Activated T-cell treated with anti-CD3 and anti-CD28 coated beads for 48 hours (primary cell): ENCODE data around the gene CYB561.

ENCODE experiments used
- DNase-seq: peaks from one replicate; pipeline ENCODE4 v3.0.0-alpha.2; 2020; ENCODE audit warnings: low read depth

The CYB561 gene

GRCh38 chr17:63445954-63446752, at the start of gene CYB561:
TSS of gene CYB561 (minus strand) at chr17:63446306. CDS start at chr17:63437547, 8,759 bp downstream.
- peak; percentile 70 for DNase-seq

GRCh38 chr17:63495491-63495890, 49.4 kb upstream of the CYB561 start:
- DNase-seq: no peak

GRCh38 chr17:63494300-63494928, 48.3 kb upstream of the CYB561 start:
- no peak for DNase-seq

- no peak for DNase-seq
Measured at GRCh38 chr17:63493411-63493810, 47.3 kb upstream of the CYB561 start.

- DNase-seq: no peak
Measured at GRCh38 chr17:63492940-63493339, 46.8 kb upstream of the CYB561 start.

- no peak for DNase-seq
Measured at GRCh38 chr17:63491977-63492618, 46.0 kb upstream of the CYB561 start.

GRCh38 chr17:63491413-63491812, 45.3 kb upstream of the CYB561 start:
- no peak for DNase-seq

- no peak for DNase-seq
Measured at GRCh38 chr17:63490858-63491400, 44.8 kb upstream of the CYB561 start.

GRCh38 chr17:63490329-63490728, 44.2 kb upstream of the CYB561 start:
- no peak for DNase-seq

GRCh38 chr17:63489291-63489690, 43.2 kb upstream of the CYB561 start:
- DNase-seq: no peak

GRCh38 chr17:63488851-63489250, 42.7 kb upstream of the CYB561 start:
- no peak for DNase-seq

- DNase-seq: no peak
Measured at GRCh38 chr17:63487014-63487339, 40.9 kb upstream of the CYB561 start.

GRCh38 chr17:63486317-63487013, 40.4 kb upstream of the CYB561 start:
- DNase-seq: no peak

GRCh38 chr17:63483655-63484575, 37.8 kb upstream of the CYB561 start:
- DNase-seq: no peak

- no peak for DNase-seq
Measured at GRCh38 chr17:63483038-63483437, 36.9 kb upstream of the CYB561 start.

GRCh38 chr17:63482509-63482908, 36.4 kb upstream of the CYB561 start:
- DNase-seq: no peak

GRCh38 chr17:63481488-63481870, 35.4 kb upstream of the CYB561 start:
- DNase-seq: no peak

GRCh38 chr17:63480826-63481487, 34.9 kb upstream of the CYB561 start:
- no peak for DNase-seq

- DNase-seq: no peak
Measured at GRCh38 chr17:63480192-63480784, 34.2 kb upstream of the CYB561 start.

- no peak for DNase-seq
Measured at GRCh38 chr17:63479495-63480184, 33.5 kb upstream of the CYB561 start.
